NCI-H1105 treated with DMSO at 0.1 percent for 48 hours (cell line): ENCODE data around the gene RPS6KA2.

Experiments used
- DNase-seq: peaks from one replicate; lab custom pipeline; 2025; lab: John Stamatoyannopoulos, UW

The RPS6KA2 gene

GRCh38 chr6:166501246-166501645, 125.8 kb downstream of the RPS6KA2 start:
- DNase-seq, result no peak

GRCh38 chr6:166500246-166500645, 126.8 kb downstream of the RPS6KA2 start:
- no peak for DNase-seq

GRCh38 chr6:166499350-166500163, 127.5 kb downstream of the RPS6KA2 start:
- DNase-seq, result no peak

GRCh38 chr6:166498661-166499349, 128.2 kb downstream of the RPS6KA2 start:
- no peak for DNase-seq

GRCh38 chr6:166498228-166498627, 128.8 kb downstream of the RPS6KA2 start:
- no peak for DNase-seq

- DNase-seq, result no peak
Measured at GRCh38 chr6:166497087-166497899, 129.8 kb downstream of the RPS6KA2 start.

GRCh38 chr6:166496460-166496859, 130.6 kb downstream of the RPS6KA2 start:
- DNase-seq, result peak; percentile 9

GRCh38 chr6:166495487-166496314, 131.3 kb downstream of the RPS6KA2 start:
- no peak for DNase-seq

GRCh38 chr6:166494757-166495486, 132.1 kb downstream of the RPS6KA2 start:
- DNase-seq, result no peak

GRCh38 chr6:166494101-166494441, 133.0 kb downstream of the RPS6KA2 start:
- DNase-seq, result no peak

- DNase-seq, result no peak
Measured at GRCh38 chr6:166493427-166494100, 133.5 kb downstream of the RPS6KA2 start.

GRCh38 chr6:166492092-166492741, 134.8 kb downstream of the RPS6KA2 start:
- no peak for DNase-seq

GRCh38 chr6:166490671-166491500, 136.2 kb downstream of the RPS6KA2 start:
- DNase-seq, result peak; percentile 89

GRCh38 chr6:166489301-166490155, 137.5 kb downstream of the RPS6KA2 start:
- no peak for DNase-seq

GRCh38 chr6:166488701-166489100, 138.3 kb downstream of the RPS6KA2 start:
- no peak for DNase-seq

GRCh38 chr6:166488076-166488685, 138.9 kb downstream of the RPS6KA2 start:
- DNase-seq, result no peak

- no peak for DNase-seq
Measured at GRCh38 chr6:166487148-166487547, 139.9 kb downstream of the RPS6KA2 start.

- no peak for DNase-seq
Measured at GRCh38 chr6:166486536-166486880, 140.5 kb downstream of the RPS6KA2 start.
